MCF 10A (cell line): ENCODE measurements around the gene SPINK2. TPM values are rescaled to one million over a fixed set of nuclear protein-coding genes. Genes with fewer than 3 reads are reported as not detected.
A peak's percentile ranks its signal among the peaks of the same experiment; 100 is the strongest.

ENCODE experiments used
- BruUV-seq: library from RNA; stranded (reverse); fragments of 400-500 nt; replicated peaks from 2 replicates; lab custom pipeline; 2021; lab: Mats Ljungman, UMichigan
- CTCF ChIA-PET: fragments of 300-600 bp; sonication (Branson Sonifier 250); formaldehyde crosslinking; extraction: SDS; loops from one replicate; lab custom pipeline; 2021; ENCODE audit warnings: antibody characterized with exemption, inconsistent platforms; lab: Yijun Ruan, JAX
- POLR2A ChIA-PET: fragments of 300-600, 350-650 bp; sonication (Branson Sonifier 250); formaldehyde crosslinking; extraction: SDS; loops from one replicate; lab custom pipeline; 2020; ENCODE audit warnings: antibody characterized with exemption, inconsistent platforms; lab: Yijun Ruan, JAX
- DNase-seq: peaks from one replicate; pipeline ENCODE4 v3.0.0-alpha.2; 2018; ENCODE audit not compliant: unreplicated experiment
- H3K27ac Mint-ChIP-seq: one replicate; pipeline ENCODE4 v1.8.0; 2022; ENCODE audit warnings: mild to moderate bottlenecking, low read depth, mixed read lengths; ENCODE audit not compliant: unreplicated experiment
- H3K27me3 Mint-ChIP-seq: one replicate; pipeline ENCODE4 v1.8.0; 2022; ENCODE audit warnings: mixed read lengths; ENCODE audit not compliant: insufficient read depth, unreplicated experiment
- H3K36me3 Mint-ChIP-seq: one replicate; pipeline ENCODE4 v1.8.0; 2022; ENCODE audit warnings: mild to moderate bottlenecking, moderate library complexity, mixed read lengths; ENCODE audit not compliant: insufficient read depth, unreplicated experiment
- H3K4me1 Mint-ChIP-seq: one replicate; pipeline ENCODE4 v1.8.0; 2022; ENCODE audit warnings: mixed read lengths; ENCODE audit not compliant: insufficient read depth, unreplicated experiment
- H3K4me3 Mint-ChIP-seq: one replicate; pipeline ENCODE4 v1.8.0; 2022; ENCODE audit warnings: mild to moderate bottlenecking, moderate library complexity, mixed read lengths; ENCODE audit not compliant: unreplicated experiment
- H3K9me3 Mint-ChIP-seq: one replicate; pipeline ENCODE4 v1.8.0; 2022; ENCODE audit warnings: mixed read lengths; ENCODE audit not compliant: unreplicated experiment
- intact Hi-C: fragments of 100-400 bp; cut with micrococcal nuclease; formaldehyde crosslinking; loops from 2 replicates; pipeline ENCODE4 v1.14.1; 2022
- total RNA-seq: library from RNA; stranded (reverse); gene quantifications from 2 replicates; pipeline ENCODE4 v1.2.3, GENCODE V29; 2022
- TF ChIP-seq, protein P1 (sequence below): fragments of 200-600 bp; IDR thresholded peaks from one replicate; pipeline ENCODE4 v1.8.0; 2022; ENCODE audit warnings: antibody characterized with exemption, mild to moderate bottlenecking; ENCODE audit not compliant: unreplicated experiment

The SPINK2 gene
- total RNA-seq, 1 experiment from 2014 or later, result not detected

DNA sequence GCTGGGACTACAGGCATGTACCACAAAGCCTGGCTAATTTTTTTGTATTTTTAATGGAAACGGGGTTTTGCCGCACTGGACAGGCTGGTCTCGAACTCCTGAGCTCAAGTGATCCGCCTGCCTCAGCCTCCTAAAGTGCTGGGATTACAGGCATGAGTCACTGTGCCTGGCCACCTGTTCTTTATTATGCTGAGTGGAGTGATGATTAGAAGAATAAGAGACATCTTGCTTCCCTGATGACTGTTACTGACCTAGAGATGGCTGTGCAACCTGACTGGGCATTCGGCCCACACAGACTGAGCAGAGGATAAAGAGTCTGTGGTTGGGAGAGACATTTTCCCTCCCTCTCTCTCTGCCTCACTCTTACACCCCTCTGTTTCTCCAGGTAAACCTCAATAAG lies 56.7 kb downstream of the SPINK2 start:
- Mint-ChIP-seq H3K36me3 (no peaks in the 10 kb centered on the region), H3K4me1 (no peaks in the 10 kb centered on the region), H3K9me3 (no peaks in the 10 kb centered on the region), H3K4me3 (no peak overlapping the region), H3K27me3 (no peaks in the 10 kb centered on the region), H3K27ac (peak overlapping the region; percentile 49)
- CTCF ChIA-PET, result interaction anchor here (1.0 kb wide), 1 partner anchor 25 kb away, joined by 3 read pairs; no protein-coding TSS in a partner anchor
- intact Hi-C loops, result no loop called here
- POLR2A ChIA-PET, result no interaction called here
- peak; percentile 31 for DNase-seq
- no TSS peak for BruUV-seq
- TF ChIP-seq, protein P1, sequence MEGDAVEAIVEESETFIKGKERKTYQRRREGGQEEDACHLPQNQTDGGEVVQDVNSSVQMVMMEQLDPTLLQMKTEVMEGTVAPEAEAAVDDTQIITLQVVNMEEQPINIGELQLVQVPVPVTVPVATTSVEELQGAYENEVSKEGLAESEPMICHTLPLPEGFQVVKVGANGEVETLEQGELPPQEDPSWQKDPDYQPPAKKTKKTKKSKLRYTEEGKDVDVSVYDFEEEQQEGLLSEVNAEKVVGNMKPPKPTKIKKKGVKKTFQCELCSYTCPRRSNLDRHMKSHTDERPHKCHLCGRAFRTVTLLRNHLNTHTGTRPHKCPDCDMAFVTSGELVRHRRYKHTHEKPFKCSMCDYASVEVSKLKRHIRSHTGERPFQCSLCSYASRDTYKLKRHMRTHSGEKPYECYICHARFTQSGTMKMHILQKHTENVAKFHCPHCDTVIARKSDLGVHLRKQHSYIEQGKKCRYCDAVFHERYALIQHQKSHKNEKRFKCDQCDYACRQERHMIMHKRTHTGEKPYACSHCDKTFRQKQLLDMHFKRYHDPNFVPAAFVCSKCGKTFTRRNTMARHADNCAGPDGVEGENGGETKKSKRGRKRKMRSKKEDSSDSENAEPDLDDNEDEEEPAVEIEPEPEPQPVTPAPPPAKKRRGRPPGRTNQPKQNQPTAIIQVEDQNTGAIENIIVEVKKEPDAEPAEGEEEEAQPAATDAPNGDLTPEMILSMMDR, result no peak

DNA sequence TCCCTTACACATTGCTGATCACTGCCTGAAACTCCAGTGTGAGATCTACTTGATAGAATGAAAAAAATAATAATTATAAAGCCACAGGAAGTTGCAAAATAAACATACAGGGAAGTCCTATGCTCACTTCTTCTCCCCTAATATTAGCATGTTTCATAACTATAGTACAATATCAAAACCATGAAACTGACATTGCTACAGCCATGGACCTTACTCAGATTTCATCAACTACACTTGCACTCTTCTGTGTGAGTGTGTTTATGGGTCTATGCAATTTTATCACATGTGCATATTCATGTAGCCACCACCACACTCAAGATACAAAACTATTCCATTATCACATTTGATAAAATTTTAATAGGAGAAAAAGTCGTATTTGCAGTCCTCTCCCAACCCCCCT lies 57.3 kb downstream of the SPINK2 start:
- no peak overlapping the region for H3K27ac Mint-ChIP-seq
- H3K9me3 Mint-ChIP-seq, result no peaks in the 10 kb centered on the region
- H3K4me3 Mint-ChIP-seq, result no peak overlapping the region
- POLR2A ChIA-PET, result interaction anchor here (0.9 kb wide), 1 partner anchor 296 kb away, joined by 3 read pairs; no protein-coding TSS in a partner anchor
- no peaks in the 10 kb centered on the region for H3K27me3 Mint-ChIP-seq
- H3K36me3 Mint-ChIP-seq, result no peaks in the 10 kb centered on the region
- TF ChIP-seq, protein P1, result no peak
- H3K4me1 Mint-ChIP-seq, result no peaks in the 10 kb centered on the region
- no peak for DNase-seq
- intact Hi-C loops, result no loop called here
- BruUV-seq, result no TSS peak
- CTCF ChIA-PET, result interaction anchor here (0.6 kb wide), 1 partner anchor 52 kb away, joined by 3 read pairs; no protein-coding TSS in a partner anchor

DNA sequence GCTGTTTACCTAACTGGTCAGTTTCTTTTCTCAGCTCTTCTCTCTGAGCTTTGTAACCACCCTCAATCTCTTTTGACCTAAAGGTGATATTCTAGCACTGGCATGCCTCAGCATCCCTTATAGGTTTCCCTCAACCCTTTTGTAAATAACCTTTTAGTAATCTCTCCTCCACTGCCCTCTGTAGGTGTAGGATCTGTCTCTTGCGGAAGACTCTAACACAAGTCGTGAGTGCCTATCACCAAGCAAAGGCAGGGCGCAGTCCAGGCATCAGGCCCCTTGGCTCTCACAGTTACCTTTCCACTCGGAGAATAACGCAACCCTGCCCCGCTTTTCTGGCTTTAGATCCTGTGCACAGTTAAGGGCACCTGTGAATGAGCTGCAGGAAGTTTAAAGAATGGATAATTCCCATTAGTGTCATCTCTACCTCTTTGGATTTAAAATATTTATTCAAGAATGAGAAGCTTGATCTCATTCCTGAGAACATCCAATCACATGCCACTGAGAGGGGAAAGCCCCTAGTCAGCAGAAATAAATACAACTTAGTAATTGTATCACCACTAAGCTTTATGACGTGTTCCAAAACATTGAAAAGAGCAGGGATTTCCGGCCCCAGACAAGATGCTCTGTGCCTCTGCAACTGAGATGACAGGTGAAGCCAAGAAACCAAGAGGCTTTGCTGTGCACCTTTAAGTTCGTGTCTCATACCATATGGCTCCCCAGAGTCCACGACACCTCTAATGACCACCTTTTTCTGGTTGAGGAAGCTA lies 58.8 kb downstream of the SPINK2 start:
- POLR2A ChIA-PET, result interaction anchor here (0.7 kb wide), 1 partner anchor 36 kb away, joined by 3 read pairs; no protein-coding TSS in a partner anchor
- peaks cover 9% of the 10 kb centered on the region for H3K4me1 Mint-ChIP-seq
- CTCF ChIA-PET, result interaction anchor here (0.6 to 1.2 kb wide), 5 partner anchors 14 to 219 kb away, joined by 3 to 5 read pairs (median 4); no protein-coding TSS in a partner anchor

DNA sequence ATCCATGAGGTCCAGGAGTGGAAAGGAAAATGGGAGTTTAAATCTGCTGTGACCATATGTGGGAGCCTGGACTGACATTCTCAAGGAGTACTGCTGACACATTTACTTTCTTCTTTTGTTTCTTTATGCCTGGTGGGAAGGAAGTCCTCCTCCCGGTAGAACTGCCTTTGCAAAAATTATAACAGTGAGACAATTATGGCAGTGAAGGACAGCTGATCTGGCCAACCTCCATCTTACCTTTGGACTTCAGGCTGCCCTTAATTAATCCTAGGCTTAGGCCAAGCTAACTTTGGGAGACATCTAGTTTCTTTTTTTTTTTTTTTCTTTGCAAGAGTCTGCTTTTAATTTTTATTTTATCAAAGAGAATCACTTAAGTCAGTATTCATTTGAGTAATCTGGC lies 61.3 kb downstream of the SPINK2 start:
- no TSS peak for BruUV-seq
- no peak overlapping the region for H3K4me3 Mint-ChIP-seq
- ChIA-PET CTCF (no interaction called here), POLR2A (no interaction called here)
- H3K9me3 Mint-ChIP-seq, result no peaks in the 10 kb centered on the region
- no peak for DNase-seq
- H3K27ac Mint-ChIP-seq, result no peak overlapping the region
- H3K36me3 Mint-ChIP-seq, result no peaks in the 10 kb centered on the region
- TF ChIP-seq, protein P1, result no peak
- H3K4me1 Mint-ChIP-seq, result peaks cover 30% of the 10 kb centered on the region
- no peaks in the 10 kb centered on the region for H3K27me3 Mint-ChIP-seq
- intact Hi-C loops, result no loop called here

More for the DNA sequence above, 58.8 kb downstream of the SPINK2 start:
- H3K27ac Mint-ChIP-seq, result no peak overlapping the region
- no peaks in the 10 kb centered on the region for H3K36me3 Mint-ChIP-seq
- no peaks in the 10 kb centered on the region for H3K27me3 Mint-ChIP-seq
- no peak for DNase-seq
- H3K9me3 Mint-ChIP-seq, result no peaks in the 10 kb centered on the region
- TF ChIP-seq, protein P1, result no peak
- intact Hi-C loops, result no loop called here
- BruUV-seq, result no TSS peak
- H3K4me3 Mint-ChIP-seq, result no peak overlapping the region
